Stomach (tissue), 4 donors: Measurements from ENCODE around the gene PUS7L.

Source experiments
- CTCF ChIP-seq, 7 experiments: fragments of 450-650 bp in 4 of 7; fragments of 200-600 bp in 3 of 7; sonication (generic) in 3 of 7; IDR thresholded peaks; one replicate each; pipeline ENCODE4 v1.5.1; 2016 to 2019; ENCODE audit warnings: antibody characterized with exemption in 7 of 7, control low read depth in 2 of 7, mild to moderate bottlenecking in 1 of 7
- EP300 ChIP-seq: sonication (generic); formaldehyde crosslinking; IDR thresholded peaks from one replicate; pipeline ENCODE4 v1.6.1; 2017; ENCODE audit warnings: antibody characterized with exemption
- POLR2A ChIP-seq, 4 donors: fragments of 450-650 bp; IDR thresholded peaks; one replicate each; pipeline ENCODE4 v1.6.1; 2016; ENCODE audit warnings: antibody characterized with exemption in 4 of 4, control low read depth in 2 of 4, mild to moderate bottlenecking in 1 of 4, moderate library complexity in 1 of 4
- POLR2AphosphoS5 ChIP-seq, 3 donors: sonication (generic); formaldehyde crosslinking; IDR thresholded peaks; one replicate each; pipeline ENCODE4 v1.6.1; 2016; ENCODE audit warnings: antibody characterized with exemption in 3 of 3

GRCh38 chr12:43744826-43745225 lies 13.8 kb downstream of the PUS7L start:
- no peak for TF ChIP-seq CTCF (IDR thresholded peaks at IDR 0.05)
- TF ChIP-seq EP300 = no peak
- no peak for TF ChIP-seq POLR2A (IDR thresholded peaks at IDR 0.05)
- no peak for TF ChIP-seq POLR2AphosphoS5 (IDR thresholded peaks at IDR 0.05)
